Measurements from ENCODE around the gene CD3D. TPM values are rescaled to one million over a fixed set of nuclear protein-coding genes. Genes with fewer than 3 reads are reported as not detected.

Gene CD3D
- total and polyA plus RNA-seq, 12 donors, result 0.44 to 8.0 (median 2.2) TPM

- Histone ChIP-seq H3K4me3 (no peak overlapping the region), H3K36me3 (replicated peaks in 1 of 2) (no peaks in the 10 kb centered on the region), H3K4me1 (replicated peaks in 1 of 2) (no peaks in the 10 kb centered on the region), H3K9me3 (replicated peaks in 1 of 3) (no peaks in the 10 kb centered on the region), H3K27ac (no peak overlapping the region), H3K27me3 (no peaks in the 10 kb centered on the region)
- no peak for TF ChIP-seq POLR2A (IDR thresholded peaks at IDR 0.05)
- TF ChIP-seq, protein P1, sequence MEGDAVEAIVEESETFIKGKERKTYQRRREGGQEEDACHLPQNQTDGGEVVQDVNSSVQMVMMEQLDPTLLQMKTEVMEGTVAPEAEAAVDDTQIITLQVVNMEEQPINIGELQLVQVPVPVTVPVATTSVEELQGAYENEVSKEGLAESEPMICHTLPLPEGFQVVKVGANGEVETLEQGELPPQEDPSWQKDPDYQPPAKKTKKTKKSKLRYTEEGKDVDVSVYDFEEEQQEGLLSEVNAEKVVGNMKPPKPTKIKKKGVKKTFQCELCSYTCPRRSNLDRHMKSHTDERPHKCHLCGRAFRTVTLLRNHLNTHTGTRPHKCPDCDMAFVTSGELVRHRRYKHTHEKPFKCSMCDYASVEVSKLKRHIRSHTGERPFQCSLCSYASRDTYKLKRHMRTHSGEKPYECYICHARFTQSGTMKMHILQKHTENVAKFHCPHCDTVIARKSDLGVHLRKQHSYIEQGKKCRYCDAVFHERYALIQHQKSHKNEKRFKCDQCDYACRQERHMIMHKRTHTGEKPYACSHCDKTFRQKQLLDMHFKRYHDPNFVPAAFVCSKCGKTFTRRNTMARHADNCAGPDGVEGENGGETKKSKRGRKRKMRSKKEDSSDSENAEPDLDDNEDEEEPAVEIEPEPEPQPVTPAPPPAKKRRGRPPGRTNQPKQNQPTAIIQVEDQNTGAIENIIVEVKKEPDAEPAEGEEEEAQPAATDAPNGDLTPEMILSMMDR (IDR thresholded peaks at IDR 0.05), result no peak
- intact Hi-C loops (cut with DNase I), result no loop called here
- DNase-seq, result no peak
These were observed 13.8 kb downstream of the CD3D start for GRCh38 chr11:118328745-118329144.

- H3K4me1 ChIP-seq (replicated peaks in 1 of 2), result no peaks in the 10 kb centered on the region
- no peak overlapping the region for H3K4me3 ChIP-seq
- no peaks in the 10 kb centered on the region for H3K36me3 ChIP-seq (replicated peaks in 1 of 2)
- H3K27ac ChIP-seq, result no peak overlapping the region
- no peak for TF ChIP-seq POLR2A (IDR thresholded peaks at IDR 0.05)
- TF ChIP-seq, protein P1 (IDR thresholded peaks at IDR 0.05), result no peak
- H3K9me3 ChIP-seq (replicated peaks in 1 of 3), result no peaks in the 10 kb centered on the region
- intact Hi-C loops (cut with DNase I), result no loop called here
- no peak for DNase-seq
- no peaks in the 10 kb centered on the region for H3K27me3 ChIP-seq
These were observed 17.2 kb downstream of the CD3D start for GRCh38 chr11:118325283-118325682.

GRCh38 chr11:118322721-118323120 lies 19.8 kb downstream of the CD3D start:
- H3K4me1 ChIP-seq (replicated peaks in 1 of 2), result no peaks in the 10 kb centered on the region
- no peaks in the 10 kb centered on the region for H3K36me3 ChIP-seq (replicated peaks in 1 of 2)
- no peak overlapping the region for H3K27ac ChIP-seq
- no peaks in the 10 kb centered on the region for H3K27me3 ChIP-seq
- no peak for DNase-seq
- intact Hi-C loops (cut with DNase I), result no loop called here
- WGBS, 4 donors, result 90 to 97% (median 95%) methylated on average over 19 of the region's 19 CpGs
- no peaks in the 10 kb centered on the region for H3K9me3 ChIP-seq (replicated peaks in 1 of 3)
- H3K4me3 ChIP-seq, result no peak overlapping the region
- TF ChIP-seq, protein P1 (IDR thresholded peaks at IDR 0.05), result no peak
- TF ChIP-seq POLR2A (IDR thresholded peaks at IDR 0.05), result no peak

DNA sequence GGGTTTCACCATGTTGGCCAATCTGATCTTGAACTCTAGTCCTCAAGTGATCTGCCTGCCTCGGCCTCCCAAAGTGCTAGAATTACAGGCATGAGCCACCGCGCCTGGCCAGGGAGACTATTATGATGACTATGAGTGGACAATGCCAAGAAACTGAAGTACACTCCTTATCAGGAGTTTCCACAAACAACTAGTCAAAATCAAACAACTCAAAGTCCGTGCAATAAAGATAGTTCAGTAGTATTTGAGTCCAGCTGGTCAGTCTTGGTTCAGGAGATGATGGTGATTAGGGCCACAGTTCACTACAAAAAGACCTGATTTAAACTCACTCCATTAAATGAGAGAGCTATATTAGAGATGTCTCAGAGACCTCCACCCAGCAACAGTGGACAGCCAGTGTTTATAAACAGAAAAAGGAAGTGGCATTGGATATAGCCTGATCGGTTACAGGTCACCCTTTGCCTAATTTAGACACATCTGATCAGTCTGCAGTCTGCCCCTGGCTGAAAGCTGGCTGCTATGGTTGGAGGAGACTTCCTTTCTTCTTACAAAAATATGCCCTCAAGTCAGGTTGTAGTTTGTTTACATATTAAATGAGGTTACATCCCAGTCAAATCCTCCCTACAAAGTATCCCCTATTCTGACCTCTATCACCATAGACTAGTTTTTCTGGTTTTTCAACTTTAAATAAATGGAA lies 21.0 kb downstream of the CD3D start:
- TF ChIP-seq POLR2A (IDR thresholded peaks at IDR 0.05), result no peak
- TF ChIP-seq, protein P1 (IDR thresholded peaks at IDR 0.05), result no peak

More for the DNA sequence above, 21.0 kb downstream of the CD3D start:
- no peak for DNase-seq
- Histone ChIP-seq H3K9me3 (replicated peaks in 1 of 3) (no peaks in the 10 kb centered on the region), H3K27me3 (no peaks in the 10 kb centered on the region), H3K4me1 (replicated peaks in 1 of 2) (peaks cover 0 to 7% of the 10 kb centered on the region in 2 donors), H3K27ac (no peak overlapping the region), H3K36me3 (replicated peaks in 1 of 2) (no peaks in the 10 kb centered on the region), H3K4me3 (no peak overlapping the region)
- intact Hi-C loops (cut with DNase I), result no loop called here
- WGBS, 4 donors, result 77 to 85% (median 81%) methylated on average over 4 to 5 of the region's 5 CpGs
